HG02610 (cell line): ENCODE results near the gene ARPC3.
"Not testable (repeated sequence)": the region's sequence is repeated elsewhere in the genome, so short reads cannot be mapped to it uniquely, and the experiment has no call there.

Experiments used
- ATAC-seq: cut with Tn5 transposase; IDR thresholded peaks from one replicate; pipeline ENCODE4 v1.9.1; 2021; ENCODE audit warnings: mild to moderate bottlenecking, moderate library complexity; ENCODE audit not compliant: unreplicated experiment

ARPC3 gene

GRCh38 chr12:110449799-110450497, at the start of gene ARPC3:
TSS of gene ARPC3 (minus strand) at chr12:110450337. CDS start at chr12:110450260, 77 bp downstream.
- peak; percentile 89 for ATAC-seq

GRCh38 chr12:110498984-110499706, 49.0 kb upstream of the ARPC3 start:
- ATAC-seq: no peak

- no peak for ATAC-seq
Observed at GRCh38 chr12:110475426-110475825, 25.3 kb upstream of the ARPC3 start.

GRCh38 chr12:110468214-110469048, 18.3 kb upstream of the ARPC3 start, which contains the start of the genes FAM216A and GPN3:
TSS of gene FAM216A (plus strand) at chr12:110468845. CDS start at chr12:110468876, 31 bp downstream.
TSS of gene GPN3 (minus strand) at chr12:110468257. CDS start at chr12:110468203, 54 bp downstream.
- peak; percentile 69 for ATAC-seq

GRCh38 chr12:110467847-110468213, 17.7 kb upstream of the ARPC3 start:
- no peak for ATAC-seq

- no peak for ATAC-seq
Observed at GRCh38 chr12:110466791-110467190, 16.7 kb upstream of the ARPC3 start.

GRCh38 chr12:110465765-110466164, 15.6 kb upstream of the ARPC3 start:
- ATAC-seq: not testable (repeated sequence)

GRCh38 chr12:110465024-110465423, 14.9 kb upstream of the ARPC3 start:
- no peak for ATAC-seq

- not testable (repeated sequence) for ATAC-seq
Observed at GRCh38 chr12:110461189-110461588, 11.1 kb upstream of the ARPC3 start.

GRCh38 chr12:110458756-110459155, 8.6 kb upstream of the ARPC3 start:
- no peak for ATAC-seq

- no peak for ATAC-seq
Observed at GRCh38 chr12:110453569-110454296, 3.6 kb upstream of the ARPC3 start.

GRCh38 chr12:110451263-110451662, 1.1 kb upstream of the ARPC3 start:
- ATAC-seq: no peak

GRCh38 chr12:110444455-110444854, 5.7 kb downstream of the ARPC3 start:
- no peak for ATAC-seq

- ATAC-seq: no peak
Observed at GRCh38 chr12:110436231-110436630, 13.9 kb downstream of the ARPC3 start.

GRCh38 chr12:110431957-110432587, 18.1 kb downstream of the ARPC3 start:
- no peak for ATAC-seq

- ATAC-seq: not testable (repeated sequence)
Observed at GRCh38 chr12:110429676-110430075, 20.5 kb downstream of the ARPC3 start.

- no peak for ATAC-seq
Observed at GRCh38 chr12:110426406-110426805, 23.7 kb downstream of the ARPC3 start.

- no peak for ATAC-seq
Observed at GRCh38 chr12:110424237-110424636, 25.9 kb downstream of the ARPC3 start.

- no peak for ATAC-seq
Observed at GRCh38 chr12:110421701-110422100, 28.4 kb downstream of the ARPC3 start.

GRCh38 chr12:110421159-110421661, 28.9 kb downstream of the ARPC3 start:
- no peak for ATAC-seq
